Body of pancreas (tissue), 4 donors: ENCODE data around the gene EIF2B5.

Experiments used
- POLR2A ChIP-seq, 3 donors: fragments of 450-650 bp; IDR thresholded peaks; one replicate each; pipeline ENCODE4 v1.6.1; 2016; ENCODE audit warnings: antibody characterized with exemption in 3 of 3, mild to moderate bottlenecking in 2 of 3
- TF ChIP-seq, protein P1 (sequence below), 7 experiments: fragments of 450-650 bp in 4 of 7; fragments of 200-600 bp in 3 of 7; sonication (generic) in 3 of 7; IDR thresholded peaks; one replicate each; pipeline ENCODE4 v1.5.1; 2016 to 2019; ENCODE audit warnings: antibody characterized with exemption in 7 of 7

DNA sequence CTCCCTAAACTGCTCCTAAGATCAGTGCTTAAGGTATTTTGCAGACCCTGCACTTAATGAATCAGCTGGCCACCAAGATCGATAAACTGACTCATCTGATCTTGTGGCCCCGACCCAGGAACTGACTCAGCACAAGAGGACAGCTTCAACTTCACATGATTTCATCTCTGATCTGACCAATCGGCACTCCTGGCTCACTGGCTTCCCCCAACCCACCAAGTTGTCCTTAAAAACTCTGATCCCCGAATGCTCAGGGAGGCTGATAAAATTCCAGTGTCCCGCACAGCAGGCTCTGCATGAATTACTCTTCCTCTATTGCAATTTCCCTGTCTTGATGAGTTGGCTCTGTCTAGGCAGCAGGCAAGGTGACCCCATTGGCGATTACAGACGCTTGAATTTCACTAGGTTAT lies 24.8 kb upstream of the EIF2B5 start:
- TF ChIP-seq, protein P1, sequence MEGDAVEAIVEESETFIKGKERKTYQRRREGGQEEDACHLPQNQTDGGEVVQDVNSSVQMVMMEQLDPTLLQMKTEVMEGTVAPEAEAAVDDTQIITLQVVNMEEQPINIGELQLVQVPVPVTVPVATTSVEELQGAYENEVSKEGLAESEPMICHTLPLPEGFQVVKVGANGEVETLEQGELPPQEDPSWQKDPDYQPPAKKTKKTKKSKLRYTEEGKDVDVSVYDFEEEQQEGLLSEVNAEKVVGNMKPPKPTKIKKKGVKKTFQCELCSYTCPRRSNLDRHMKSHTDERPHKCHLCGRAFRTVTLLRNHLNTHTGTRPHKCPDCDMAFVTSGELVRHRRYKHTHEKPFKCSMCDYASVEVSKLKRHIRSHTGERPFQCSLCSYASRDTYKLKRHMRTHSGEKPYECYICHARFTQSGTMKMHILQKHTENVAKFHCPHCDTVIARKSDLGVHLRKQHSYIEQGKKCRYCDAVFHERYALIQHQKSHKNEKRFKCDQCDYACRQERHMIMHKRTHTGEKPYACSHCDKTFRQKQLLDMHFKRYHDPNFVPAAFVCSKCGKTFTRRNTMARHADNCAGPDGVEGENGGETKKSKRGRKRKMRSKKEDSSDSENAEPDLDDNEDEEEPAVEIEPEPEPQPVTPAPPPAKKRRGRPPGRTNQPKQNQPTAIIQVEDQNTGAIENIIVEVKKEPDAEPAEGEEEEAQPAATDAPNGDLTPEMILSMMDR (IDR thresholded peaks at IDR 0.05), result no peak
- TF ChIP-seq POLR2A (IDR thresholded peaks at IDR 0.05), result no peak
